AG04450 (cell line): ENCODE data around the gene SIGLEC12. TPM values are rescaled to one million over a fixed set of nuclear protein-coding genes. Genes with fewer than 3 reads are reported as not detected.
"Not testable (repeated sequence)": the region's sequence is repeated elsewhere in the genome, so short reads cannot be mapped to it uniquely, and the experiment has no call there.

Experiments
- CTCF ChIA-PET: fragments of 300-600, 350-600 bp; formaldehyde crosslinking; extraction: SDS; loops from one replicate; lab custom pipeline; 2022; ENCODE audit warnings: antibody characterized with exemption, inconsistent platforms; lab: Charles Lee
- POLR2A ChIA-PET: fragments of 350-600 bp; formaldehyde crosslinking; extraction: SDS; loops from one replicate; lab custom pipeline; 2021; ENCODE audit warnings: antibody characterized with exemption, inconsistent platforms; lab: Yijun Ruan, JAX
- DNase-seq: peaks from one replicate; pipeline ENCODE4 v3.0.0-alpha.2; 2011; ENCODE audit warnings: low read depth, low spot score
- H3K27ac ChIP-seq: one replicate; pipeline ENCODE4 v1.5.1; 2012; ENCODE audit warnings: low read depth, low read length, control low read depth
- H3K27me3 ChIP-seq: one replicate; pipeline ENCODE4 v1.6.0; 2012; ENCODE audit warnings: low read length; ENCODE audit not compliant: control insufficient read depth, insufficient read depth
- H3K4me3 ChIP-seq: 2 replicates; pipeline ENCODE4 v1.5.1; 2011; ENCODE audit warnings: mild to moderate bottlenecking, low read depth, low read length, control low read depth
- H3K9me3 ChIP-seq: 2 replicates; pipeline ENCODE4 v1.5.1; 2012; ENCODE audit warnings: low read length; ENCODE audit not compliant: control insufficient read depth, insufficient read depth
- CTCF ChIP-seq: IDR thresholded peaks from 2 replicates; pipeline ENCODE4 v1.5.1; 2011; ENCODE audit warnings: low read depth, low read length, control low read depth, inconsistent platforms
- polyA plus RNA-seq: library from polyadenylated mRNA; depleted of rRNA; stranded (reverse); fragments of >200 nt; gene quantifications from 2 replicates; pipeline ENCODE4 v1.2.3, GENCODE V29; 2011

The SIGLEC12 gene
- polyA plus RNA-seq, 1 experiment, result not detected

GRCh38 chr19:51466723-51467122 lies 34.9 kb downstream of the SIGLEC12 start:
- ChIA-PET POLR2A (no interaction called here), CTCF (no interaction called here)
- no peak overlapping the region for H3K27ac ChIP-seq
- no peak overlapping the region for H3K4me3 ChIP-seq
- H3K27me3 ChIP-seq, result no peaks in the 10 kb centered on the region
- no peak for TF ChIP-seq CTCF
- no peak for DNase-seq
- peaks cover 4% of the 10 kb centered on the region; the same call in 1 of the 2 replicates for H3K9me3 ChIP-seq

- POLR2A ChIA-PET, H3K4me3 ChIP-seq, CTCF ChIA-PET: not testable (repeated sequence)
These were observed 37.5 kb downstream of the SIGLEC12 start for GRCh38 chr19:51463976-51464581.

GRCh38 chr19:51462681-51463080 lies 38.9 kb downstream of the SIGLEC12 start:
- ChIA-PET POLR2A (no interaction called here), CTCF (interaction anchor here (1.8 kb wide), 1 partner anchor 10 kb away, joined by 6 read pairs; no protein-coding TSS in a partner anchor)
- H3K27ac ChIP-seq, result no peak overlapping the region
- no peak overlapping the region for H3K4me3 ChIP-seq
- no peaks in the 10 kb centered on the region for H3K27me3 ChIP-seq
- TF ChIP-seq CTCF, result no peak
- H3K9me3 ChIP-seq, result peaks cover 11% of the 10 kb centered on the region
- no peak for DNase-seq

More at GRCh38 chr19:51463976-51464581, 37.5 kb downstream of the SIGLEC12 start:
- not testable (repeated sequence) for H3K27me3 ChIP-seq, DNase-seq, H3K27ac ChIP-seq, H3K9me3 ChIP-seq

GRCh38 chr19:51462276-51462675 lies 39.3 kb downstream of the SIGLEC12 start:
- Histone ChIP-seq H3K27me3 (no peaks in the 10 kb centered on the region), H3K9me3 (peaks cover 15% of the 10 kb centered on the region), H3K27ac (no peak overlapping the region), H3K4me3 (no peak overlapping the region)
- CTCF ChIA-PET, result interaction anchor here (1.8 kb wide), 1 partner anchor 10 kb away, joined by 6 read pairs; no protein-coding TSS in a partner anchor
- POLR2A ChIA-PET, result no interaction called here
- no peak for DNase-seq
- TF ChIP-seq CTCF, result no peak

GRCh38 chr19:51461723-51462161 lies 39.9 kb downstream of the SIGLEC12 start:
- Histone ChIP-seq H3K4me3 (no peak overlapping the region), H3K27me3 (no peaks in the 10 kb centered on the region), H3K9me3 (peaks cover 21% of the 10 kb centered on the region), H3K27ac (no peak overlapping the region)
- CTCF ChIA-PET, result interaction anchor here (1.8 kb wide), 1 partner anchor 11 kb away, joined by 6 read pairs; no protein-coding TSS in a partner anchor
- DNase-seq, result no peak
- TF ChIP-seq CTCF, result no peak
- POLR2A ChIA-PET, result no interaction called here
